DMS53 treated with DMSO at 0.1 percent for 48 hours (cell line): ENCODE results near the gene ARHGAP26.
A peak's percentile ranks its signal among the peaks of the same experiment; 100 is the strongest.
"Not testable (repeated sequence)": the region's sequence is repeated elsewhere in the genome, so short reads cannot be mapped to it uniquely, and the experiment has no call there.

Experiments used
- DNase-seq: peaks from one replicate; lab custom pipeline; 2025; ENCODE audit not compliant: unreplicated experiment; lab: John Stamatoyannopoulos, UW

The ARHGAP26 gene

GRCh38 chr5:142976861-142977260 lies 206.7 kb downstream of the ARHGAP26 start:
- DNase-seq = no peak

- DNase-seq = no peak
Observed at GRCh38 chr5:142977363-142978051, 207.3 kb downstream of the ARHGAP26 start.

- no peak for DNase-seq
Observed at GRCh38 chr5:142978252-142978651, 208.1 kb downstream of the ARHGAP26 start.

- no peak for DNase-seq
Observed at GRCh38 chr5:142978726-142979125, 208.5 kb downstream of the ARHGAP26 start.

- DNase-seq = no peak
Observed at GRCh38 chr5:142979636-142980035, 209.5 kb downstream of the ARHGAP26 start.

- DNase-seq = no peak
Observed at GRCh38 chr5:142981475-142981874, 211.3 kb downstream of the ARHGAP26 start.

GRCh38 chr5:142981886-142982820 lies 212.0 kb downstream of the ARHGAP26 start:
- peak; percentile 54 for DNase-seq

- DNase-seq = peak; percentile 14
Observed at GRCh38 chr5:142982821-142983200, 212.6 kb downstream of the ARHGAP26 start.

- DNase-seq = peak; percentile 8
Observed at GRCh38 chr5:142984011-142984410, 213.8 kb downstream of the ARHGAP26 start.

- DNase-seq = no peak
Observed at GRCh38 chr5:142984525-142984924, 214.3 kb downstream of the ARHGAP26 start.

- DNase-seq = not testable (repeated sequence)
Observed at GRCh38 chr5:142989270-142989669, 219.1 kb downstream of the ARHGAP26 start.

DNA sequence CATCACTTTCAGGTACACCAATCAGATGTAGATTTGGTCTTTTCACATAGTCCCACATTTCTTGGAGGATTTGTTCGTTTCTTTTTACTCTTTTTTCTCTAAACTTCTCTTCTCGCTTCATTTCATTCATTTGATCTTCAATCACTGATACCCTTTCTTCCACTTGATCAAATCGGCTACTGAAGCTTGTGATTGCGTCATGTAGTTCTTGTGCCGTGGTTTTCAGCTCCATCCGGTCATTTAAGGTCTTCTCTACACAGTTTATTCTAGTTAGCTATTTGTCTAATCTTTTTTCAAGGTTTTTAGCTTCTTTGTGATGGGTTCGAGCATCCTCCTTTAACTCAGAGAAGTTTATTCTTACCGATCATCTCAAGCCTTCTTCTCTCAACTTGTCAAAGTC lies 219.9 kb downstream of the ARHGAP26 start:
- not testable (repeated sequence) for DNase-seq

- no peak for DNase-seq
Observed at GRCh38 chr5:142994218-142994617, 224.0 kb downstream of the ARHGAP26 start.

GRCh38 chr5:142995621-142996020 lies 225.4 kb downstream of the ARHGAP26 start:
- DNase-seq = not testable (repeated sequence)

GRCh38 chr5:142997591-142997990 lies 227.4 kb downstream of the ARHGAP26 start:
- no peak for DNase-seq

DNA sequence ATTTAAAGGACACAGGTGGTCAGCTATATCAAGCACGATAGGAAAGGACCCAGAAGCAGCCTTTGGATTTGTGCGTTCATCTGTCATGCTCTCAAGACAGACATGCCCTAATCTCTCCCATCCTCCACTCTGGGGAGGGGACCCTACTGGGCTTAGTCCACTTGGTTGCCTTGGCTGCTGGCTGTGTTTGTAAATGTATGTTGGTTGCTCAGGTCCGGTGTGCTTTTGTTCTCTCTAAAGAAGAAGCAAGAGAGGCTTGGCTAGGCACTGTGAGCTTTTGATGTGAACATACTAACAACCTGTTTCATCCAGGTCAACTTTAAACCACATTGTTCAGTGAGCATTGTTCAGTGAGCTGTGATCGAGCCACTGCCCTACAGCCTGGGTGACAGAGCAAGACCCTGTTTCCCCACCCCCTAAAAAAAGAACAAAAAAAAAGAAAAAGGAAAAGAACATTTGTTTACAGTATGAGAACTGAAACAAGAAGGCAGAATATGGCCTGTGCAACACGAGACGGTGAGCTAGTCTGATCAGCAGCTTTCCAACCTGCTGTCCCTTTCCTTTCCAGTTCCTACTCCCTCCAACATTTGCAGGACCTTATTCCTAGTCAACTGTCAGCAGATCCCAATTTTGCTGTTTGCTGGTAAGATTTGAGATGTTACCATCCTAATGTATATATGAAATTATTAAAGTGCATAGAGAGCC lies 228.3 kb downstream of the ARHGAP26 start:
- DNase-seq = no peak

DNA sequence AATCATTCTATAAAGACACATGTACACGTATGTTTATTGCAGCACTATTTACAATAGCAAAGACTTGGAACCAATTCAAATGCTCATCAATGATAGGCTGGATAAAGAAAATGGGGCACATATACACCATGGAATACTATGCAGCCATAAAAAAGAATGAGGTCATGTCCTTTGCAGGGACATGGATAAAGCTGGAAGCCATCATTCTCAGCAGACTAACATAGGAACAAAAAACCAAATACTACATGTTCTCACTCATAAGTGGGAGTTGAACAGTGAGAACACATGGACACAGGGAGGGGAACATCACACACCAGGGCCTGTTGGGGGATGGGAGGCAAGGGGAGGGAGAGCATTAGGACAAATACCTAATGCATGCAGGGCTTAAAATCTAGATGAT lies 230.4 kb downstream of the ARHGAP26 start:
- not testable (repeated sequence) for DNase-seq

DNA sequence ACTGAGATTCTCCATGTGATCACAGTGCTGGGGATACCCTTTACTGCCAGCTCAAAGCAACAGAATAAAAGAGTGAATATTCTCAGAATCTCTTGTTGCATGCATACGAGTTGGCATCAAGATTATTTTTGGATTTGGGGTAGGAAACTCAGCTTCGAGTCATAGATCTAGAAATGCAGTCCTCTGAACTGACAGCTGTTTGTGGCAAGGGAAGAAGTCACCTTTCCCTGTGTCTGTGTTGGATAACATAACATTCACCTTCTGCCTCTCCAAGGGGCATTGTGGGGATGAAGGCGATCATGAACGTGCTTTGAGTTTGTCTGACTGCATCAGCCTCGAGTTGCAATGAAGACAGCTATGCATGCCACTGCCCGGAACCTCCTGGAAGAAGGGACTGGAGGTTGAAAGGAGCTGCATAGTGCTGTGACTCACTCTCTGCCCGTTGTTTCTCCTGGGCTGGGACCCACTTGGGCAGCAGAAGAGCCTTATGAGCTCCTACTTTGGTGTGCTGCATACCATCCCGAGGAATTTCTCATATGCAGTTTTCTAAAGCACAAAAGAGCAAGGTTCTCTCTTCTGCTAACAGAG lies 231.7 kb downstream of the ARHGAP26 start:
- DNase-seq = no peak

DNA sequence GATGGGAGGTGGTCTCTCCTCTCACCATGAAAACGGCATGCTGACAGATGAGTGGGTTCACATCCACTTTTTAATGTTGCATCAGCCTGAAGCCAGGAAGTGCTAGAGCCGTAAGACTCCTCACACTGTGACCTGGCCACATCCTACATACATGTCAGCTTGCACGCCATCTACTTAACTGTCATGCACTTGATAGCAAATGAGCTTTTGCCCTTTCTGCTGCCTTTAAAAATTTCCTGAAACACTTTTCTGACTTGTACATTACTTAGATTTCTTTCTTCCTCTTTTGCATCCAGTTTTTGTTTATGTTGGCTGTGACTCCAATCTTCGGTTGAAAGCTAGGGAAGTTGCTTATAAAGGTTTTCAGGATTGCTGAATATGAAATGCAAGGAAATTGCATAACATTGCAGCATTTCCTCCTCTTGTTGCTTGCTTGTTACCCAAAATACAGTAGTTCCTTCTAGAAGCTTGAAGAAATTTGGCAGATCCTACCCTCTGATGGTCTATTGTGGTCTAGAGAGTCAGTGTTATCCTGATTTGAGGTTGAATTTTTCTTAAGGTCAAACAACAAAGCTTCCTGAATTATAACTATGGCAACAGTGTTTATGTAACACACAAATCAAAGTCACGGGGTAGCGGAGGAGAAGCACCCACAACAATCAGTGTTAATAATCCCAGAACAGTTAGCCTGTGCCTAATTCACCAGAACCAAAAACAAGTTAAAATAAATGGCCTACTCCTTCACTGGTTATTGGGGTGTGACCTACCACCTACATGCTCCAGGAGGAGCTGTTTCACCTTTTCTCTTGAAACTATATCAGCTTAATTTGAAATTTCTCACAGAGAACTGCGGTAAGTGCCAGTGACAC lies 232.5 kb downstream of the ARHGAP26 start:
- DNase-seq = peak; percentile 4

DNA sequence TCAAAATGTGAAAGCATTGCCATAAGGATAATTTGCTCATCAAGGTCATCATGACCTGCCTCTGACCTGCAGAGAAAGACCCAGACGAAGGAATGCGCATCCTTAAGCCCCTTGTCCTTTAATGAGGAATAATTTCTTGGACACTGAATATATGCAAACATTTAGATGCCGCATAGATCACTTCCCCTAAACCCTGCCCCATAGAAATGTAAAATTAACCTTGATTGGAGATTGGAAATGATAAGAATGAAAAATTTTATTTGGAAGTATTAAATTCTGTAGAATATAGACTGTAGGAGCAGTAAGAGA lies 233.1 kb downstream of the ARHGAP26 start:
- DNase-seq = no peak
